HG03520 (cell line): ENCODE measurements around the gene DDX60.
"Not testable (repeated sequence)": the region's sequence is repeated elsewhere in the genome, so short reads cannot be mapped to it uniquely, and the experiment has no call there.

Source experiments
- ATAC-seq: cut with Tn5 transposase; IDR thresholded peaks from one replicate; pipeline ENCODE4 v1.9.1; 2021; ENCODE audit warnings: mild to moderate bottlenecking, moderate library complexity; ENCODE audit not compliant: unreplicated experiment

Gene DDX60

DNA sequence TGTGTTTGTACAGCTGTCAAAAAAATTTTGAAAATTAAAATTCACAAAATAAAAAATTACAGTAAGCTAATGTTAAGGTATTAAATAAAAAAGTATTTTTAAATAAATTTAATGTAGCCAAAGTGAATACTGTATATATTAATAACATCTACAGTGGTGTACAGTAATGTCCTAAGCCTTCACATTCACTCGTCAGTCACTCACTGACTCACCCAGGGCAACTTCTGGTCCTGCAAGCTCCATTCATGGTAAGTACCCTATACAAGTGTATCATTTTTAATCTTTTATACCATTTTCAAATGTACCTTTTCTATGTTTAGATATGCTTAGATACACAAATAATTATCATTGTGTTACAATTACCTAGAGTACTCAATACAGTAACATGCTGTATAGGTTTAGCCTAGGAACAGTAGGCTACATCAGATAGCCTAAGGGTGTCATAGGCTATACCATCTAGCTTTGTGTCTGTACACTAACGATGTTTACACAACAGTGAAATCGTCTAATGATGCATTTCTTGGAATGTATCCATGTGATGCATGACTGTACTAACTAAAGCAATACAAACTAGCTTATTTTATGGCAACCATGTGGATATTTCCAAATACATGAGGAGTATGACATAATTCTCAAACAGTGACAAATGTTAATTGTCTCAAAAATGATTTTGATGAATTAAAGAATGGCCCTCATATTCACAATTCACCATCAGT lies 13.7 kb downstream of the DDX60 start:
- ATAC-seq, result no peak

GRCh38 chr4:168303430-168303829 lies 15.1 kb downstream of the DDX60 start:
- not testable (repeated sequence) for ATAC-seq

- ATAC-seq, result no peak
These were observed 25.1 kb downstream of the DDX60 start for GRCh38 chr4:168293386-168293975.

GRCh38 chr4:168291242-168291641 lies 27.3 kb downstream of the DDX60 start:
- no peak for ATAC-seq

DNA sequence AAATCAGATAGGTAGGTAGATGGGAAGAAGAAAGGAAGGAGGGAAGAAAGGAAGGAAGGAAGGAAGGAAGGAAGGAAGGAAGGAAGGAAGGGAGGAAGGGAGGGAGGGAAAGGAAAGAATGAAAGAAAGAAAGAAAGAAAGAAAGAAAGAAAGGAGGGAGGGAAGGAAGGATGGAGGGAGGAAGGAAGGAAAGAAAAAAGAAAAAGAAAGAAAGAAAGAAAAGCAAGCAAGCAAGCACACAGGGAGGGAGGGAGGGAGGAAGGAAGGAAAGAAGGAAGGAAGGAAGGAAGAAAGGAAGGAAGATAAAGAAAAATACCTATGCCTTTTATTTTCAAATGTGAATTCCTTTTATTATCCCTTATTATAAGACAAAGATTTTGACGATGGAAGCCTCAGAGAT lies 32.7 kb downstream of the DDX60 start:
- ATAC-seq, result not testable (repeated sequence)

DNA sequence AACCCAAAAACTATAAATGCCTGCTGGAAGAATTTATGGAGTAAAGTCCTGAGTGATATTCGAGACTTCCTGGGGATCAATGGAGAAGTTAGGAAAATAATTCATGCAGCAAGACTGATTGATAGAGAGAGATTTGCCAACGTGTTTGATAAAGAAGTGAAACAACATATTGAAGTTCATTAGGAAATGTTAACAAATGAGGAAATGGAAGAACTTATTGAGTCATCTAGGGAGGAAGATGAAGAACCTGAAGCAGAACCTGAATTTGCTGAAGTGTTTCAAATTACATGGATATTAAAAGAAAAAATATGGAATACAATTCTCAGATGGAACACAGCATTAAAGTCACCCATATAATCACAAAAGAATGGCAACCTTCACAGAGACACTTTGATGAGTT lies 39.0 kb downstream of the DDX60 start:
- no peak for ATAC-seq

- no peak for ATAC-seq
These were observed 42.7 kb downstream of the DDX60 start for GRCh38 chr4:168275836-168276235.

DNA sequence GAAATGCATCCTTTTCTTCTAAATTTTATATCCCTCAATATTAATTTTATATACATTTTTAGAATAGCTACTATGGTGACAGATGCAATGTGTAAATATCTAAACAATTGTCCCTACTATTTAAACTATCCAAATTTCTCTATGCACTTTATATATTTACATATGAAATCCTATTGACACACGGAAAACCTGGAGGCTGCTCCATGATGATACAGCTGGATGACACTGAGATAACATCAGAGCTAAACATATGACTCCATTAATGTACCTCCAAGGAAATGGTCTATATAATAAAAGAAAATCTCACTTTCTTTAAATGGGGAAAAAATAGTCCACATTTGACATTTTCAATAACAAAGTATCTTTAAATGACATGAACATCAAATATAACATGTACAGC lies 43.7 kb downstream of the DDX60 start:
- no peak for ATAC-seq

DNA sequence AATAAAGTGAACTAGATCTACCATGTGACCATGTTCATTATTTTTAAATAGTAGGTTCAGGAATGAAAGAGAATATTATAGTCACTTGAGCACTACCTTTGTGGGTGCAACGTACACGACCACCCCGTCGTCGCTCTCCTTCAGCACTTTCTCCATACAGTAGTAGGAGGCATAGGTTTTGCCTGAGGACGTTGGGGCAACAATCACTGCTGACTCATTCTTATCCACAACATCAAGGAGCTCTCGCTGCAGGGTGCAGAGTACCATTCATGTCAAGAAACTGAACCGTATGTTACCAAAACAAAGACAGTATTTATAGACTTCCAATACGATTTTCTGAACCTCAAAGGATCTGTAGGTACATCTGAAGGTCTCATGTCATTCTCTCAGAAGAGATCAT lies 44.7 kb downstream of the DDX60 start:
- no peak for ATAC-seq

- ATAC-seq, result no peak
These were observed 46.1 kb downstream of the DDX60 start for GRCh38 chr4:168272488-168272887.

GRCh38 chr4:168269896-168270295 lies 48.7 kb downstream of the DDX60 start:
- no peak for ATAC-seq

DNA sequence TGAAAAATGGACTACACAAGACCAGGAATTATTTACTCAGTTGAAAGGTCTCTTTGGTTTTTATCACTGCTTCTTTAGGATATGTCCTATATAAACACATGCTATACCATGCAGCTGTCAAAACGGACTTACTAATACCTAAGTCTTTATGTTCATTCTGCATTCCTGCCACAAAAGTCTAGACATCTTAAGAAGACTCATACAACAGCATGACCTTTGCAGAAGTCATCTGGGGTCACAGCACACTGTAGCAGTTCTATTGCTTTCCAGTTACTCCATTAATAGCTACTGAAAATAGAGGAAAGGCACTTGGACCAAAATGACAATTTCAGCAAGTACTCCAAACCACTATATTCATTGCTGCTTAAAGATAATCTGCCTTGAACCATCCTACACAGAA lies 53.2 kb downstream of the DDX60 start:
- no peak for ATAC-seq

GRCh38 chr4:168264903-168265302 lies 53.6 kb downstream of the DDX60 start:
- no peak for ATAC-seq

DNA sequence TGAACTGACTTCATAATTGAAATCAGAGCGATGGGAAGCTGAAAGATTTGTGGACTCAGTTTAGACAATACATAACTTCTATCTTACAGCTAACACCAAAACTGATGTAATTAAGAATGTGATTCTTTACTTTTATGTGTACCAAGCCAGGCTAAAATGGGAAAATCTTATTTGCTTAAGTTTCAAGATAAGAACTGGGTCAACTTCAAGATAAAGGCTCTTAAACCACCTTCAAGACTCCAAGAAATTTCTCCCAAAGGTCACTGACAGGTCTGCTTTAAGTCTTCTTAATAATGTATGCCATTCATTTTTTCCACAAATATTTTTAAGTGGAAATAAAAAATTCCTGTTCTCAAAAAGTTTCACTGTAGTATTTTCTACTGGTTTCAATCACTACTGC lies 55.5 kb downstream of the DDX60 start:
- ATAC-seq, result no peak

DNA sequence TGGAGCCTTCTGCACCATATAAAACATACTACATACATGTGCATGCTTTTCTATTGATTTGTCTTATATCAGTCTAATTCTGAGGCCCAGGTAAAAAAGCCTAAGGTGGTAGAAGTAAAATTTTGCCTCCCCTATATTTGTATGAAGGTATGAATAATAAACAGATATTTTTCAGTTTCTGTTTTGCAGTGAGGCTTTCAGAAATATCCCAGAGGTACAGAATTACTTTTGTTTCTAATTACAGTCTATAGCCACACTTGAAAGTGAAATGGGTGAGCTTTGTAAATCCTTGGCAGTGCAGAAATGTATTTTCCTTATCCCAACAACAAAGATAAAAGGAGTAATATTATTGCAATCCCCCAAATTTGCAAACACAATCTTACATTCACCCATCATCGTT lies 59.5 kb downstream of the DDX60 start:
- ATAC-seq, result no peak

DNA sequence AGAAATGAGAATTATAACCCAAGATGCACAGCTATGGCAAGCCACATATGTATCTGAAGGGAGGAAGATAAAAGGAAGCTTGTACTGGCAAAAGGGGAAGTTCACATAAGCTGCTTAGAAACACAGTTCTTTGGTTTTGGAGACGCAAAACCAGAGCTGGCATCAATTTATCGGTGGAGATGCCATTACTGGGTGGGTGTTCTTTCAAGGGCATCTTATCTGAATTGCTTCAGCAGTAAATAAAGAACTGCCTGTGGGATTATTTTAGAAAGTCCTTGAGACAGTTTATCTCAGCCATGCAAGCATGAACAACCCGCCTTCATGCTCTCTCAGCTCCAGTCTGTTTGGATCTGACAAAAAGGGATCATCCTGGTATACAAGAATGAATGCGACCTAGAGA lies 60.8 kb downstream of the DDX60 start:
- ATAC-seq, result no peak

GRCh38 chr4:168248176-168248710 lies 70.3 kb downstream of the DDX60 start:
- no peak for ATAC-seq

- no peak for ATAC-seq
These were observed 70.9 kb downstream of the DDX60 start for GRCh38 chr4:168247603-168248002.

DNA sequence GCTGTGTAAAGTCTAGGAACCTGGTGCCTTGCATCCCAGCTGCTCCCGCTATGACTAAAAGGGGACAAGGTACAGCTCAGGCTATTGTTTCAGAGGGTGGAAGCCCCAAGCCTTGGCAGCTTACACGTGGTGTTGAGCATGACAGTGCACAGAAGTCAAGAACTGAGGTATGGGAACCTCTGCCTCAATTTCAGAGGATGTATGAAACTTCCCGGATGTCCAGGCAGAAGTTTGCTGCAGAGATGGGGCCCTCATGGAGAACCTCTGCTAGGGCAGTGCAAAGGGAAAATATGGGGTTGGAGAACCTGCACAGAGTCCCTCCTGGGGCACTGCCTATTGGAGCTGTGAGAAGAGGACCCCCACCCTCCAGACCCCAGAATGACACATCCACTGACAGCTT lies 76.6 kb downstream of the DDX60 start:
- ATAC-seq, result no peak

DNA sequence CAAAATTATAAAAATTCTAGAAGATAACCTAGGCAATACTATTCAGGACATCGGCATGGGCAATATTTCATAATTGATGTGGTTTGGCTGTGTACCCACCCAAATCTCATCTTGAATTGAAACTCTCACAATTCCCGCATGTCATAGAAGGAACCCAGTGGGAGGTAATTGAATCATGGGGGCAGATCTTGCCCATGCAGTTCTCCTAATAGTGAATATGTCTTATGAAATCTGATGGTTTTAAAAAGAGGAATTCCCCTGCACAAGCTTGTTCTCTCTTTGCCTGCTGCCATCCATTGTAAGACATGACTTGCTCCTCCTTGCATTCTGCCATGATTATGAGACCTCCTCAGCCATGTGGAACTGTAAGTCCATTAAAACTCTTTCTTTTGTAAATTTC lies 77.7 kb downstream of the DDX60 start:
- ATAC-seq, result no peak

DNA sequence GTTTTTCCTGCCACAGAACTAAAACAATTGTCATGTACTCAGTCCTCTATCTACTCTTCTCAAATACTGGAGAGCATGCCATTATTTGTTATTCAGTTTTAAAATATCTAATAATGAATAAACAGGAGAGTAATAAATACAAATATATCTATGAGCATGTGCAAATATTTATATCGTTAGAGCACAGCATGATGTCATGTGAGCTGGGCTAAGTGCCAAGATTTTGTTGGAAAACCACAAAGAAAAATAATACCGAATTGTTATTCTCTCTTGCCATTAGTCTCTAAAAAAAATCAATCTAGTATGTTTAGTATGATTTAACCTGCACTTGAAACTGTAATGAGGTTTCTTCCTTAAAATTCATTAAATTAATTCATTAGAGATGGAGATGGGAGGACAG lies 97.3 kb downstream of the DDX60 start:
- no peak for ATAC-seq

DNA sequence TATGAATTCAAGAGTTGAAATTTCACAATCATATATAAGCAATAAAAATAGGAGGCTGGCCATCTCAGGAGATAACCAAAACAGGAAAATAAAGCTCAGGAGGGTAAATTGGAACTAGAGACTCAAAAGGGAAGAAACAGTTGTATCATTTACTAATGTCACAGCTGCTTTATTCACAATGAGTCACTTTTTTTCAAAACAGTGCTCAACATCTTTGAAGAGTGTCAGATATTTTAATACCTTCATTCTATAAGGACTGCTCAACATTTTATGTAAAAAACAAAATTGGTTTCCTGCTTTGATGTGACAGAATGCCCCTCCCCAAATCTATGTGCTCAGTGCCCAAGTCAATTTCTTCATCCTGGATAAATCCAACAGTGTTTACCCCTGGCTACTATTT lies 97.7 kb downstream of the DDX60 start:
- ATAC-seq, result no peak

DNA sequence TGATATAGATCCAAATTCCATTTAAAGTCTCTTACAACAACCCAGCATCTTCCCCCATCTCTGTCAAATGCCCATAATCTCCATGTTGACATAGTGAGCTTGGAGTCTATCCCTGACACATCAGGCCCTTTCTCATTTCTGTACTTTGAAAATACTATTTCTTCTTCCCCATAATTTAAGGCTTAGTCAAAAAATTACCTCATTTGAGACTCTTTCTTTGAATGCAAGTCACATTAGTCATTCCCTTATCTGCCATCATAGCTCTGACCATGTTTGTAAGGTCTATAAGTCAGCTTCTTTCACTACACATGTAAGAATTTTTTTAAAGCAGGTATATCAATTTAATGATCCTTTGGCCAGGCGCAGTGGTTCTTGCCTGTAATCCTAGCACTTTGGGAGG lies 99.9 kb downstream of the DDX60 start:
- ATAC-seq, result no peak
